ENCODE results near the gene ZNF473.

ZNF473 gene

DNA sequence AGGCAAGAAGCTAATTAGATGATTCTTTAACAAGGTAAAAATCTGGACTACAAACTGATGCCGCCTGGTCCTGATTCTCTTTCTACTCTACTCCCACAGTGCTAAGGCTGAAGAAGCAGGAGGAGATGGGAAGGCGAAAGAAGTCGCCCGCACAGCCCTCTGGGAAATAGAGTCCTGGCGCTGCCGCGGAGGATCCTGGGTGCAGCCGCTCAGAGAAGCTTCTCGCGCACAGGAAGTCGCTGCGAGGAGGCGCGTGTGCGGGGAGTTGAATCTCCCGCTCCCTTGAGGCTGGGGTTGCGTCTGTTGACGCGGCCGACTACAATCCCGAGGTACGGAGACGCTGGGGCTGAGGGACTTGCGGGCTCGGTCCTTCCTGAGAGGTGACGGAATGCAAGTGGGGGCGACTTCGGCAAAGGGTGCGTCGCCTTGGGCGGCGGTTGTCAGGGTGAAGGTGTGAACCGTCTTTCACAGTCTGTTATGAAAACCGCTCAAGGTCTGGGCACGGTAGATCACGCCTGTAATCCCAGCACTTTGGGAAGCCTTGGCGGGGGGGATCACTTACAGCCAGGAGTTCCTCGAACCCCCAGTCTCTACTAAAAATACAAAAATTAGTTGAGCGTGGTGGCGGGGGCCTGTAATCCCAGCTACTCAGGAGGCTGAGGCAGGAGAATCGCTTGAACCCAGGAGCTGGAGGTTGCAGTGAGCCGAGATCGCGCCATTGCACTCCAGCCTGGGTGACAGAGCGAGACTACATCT is at the start of gene ZNF473:
Gene ZNF473 (plus strand): TSS at position 212 of the 756 bp plus-strand sequence. CDS start 5,078 bp downstream, outside the sequence.
- DNase-seq (ENCODE audit: low spot score): peak; percentile 94

DNA sequence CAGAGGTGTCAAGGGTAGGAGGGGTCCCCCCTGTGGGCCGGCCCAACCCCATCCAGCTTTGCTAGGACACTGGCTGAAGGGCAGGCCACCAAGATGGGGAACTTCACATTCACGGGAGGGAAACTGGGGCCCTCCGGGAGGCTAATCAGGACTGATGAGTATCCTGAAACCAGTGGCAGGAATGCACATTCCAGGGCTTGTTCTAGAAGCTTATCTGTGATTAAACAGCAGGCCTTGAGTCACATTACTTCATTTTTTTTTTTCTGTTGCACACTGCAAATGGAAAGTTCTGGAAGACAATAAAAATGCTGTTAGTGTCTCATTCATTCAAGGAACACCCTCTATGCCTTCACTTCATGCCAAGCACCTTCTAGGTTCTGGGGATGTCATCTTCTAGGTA is 49.3 kb upstream of the ZNF473 start:
- DNase-seq (ENCODE audit: low spot score): no peak

DNA sequence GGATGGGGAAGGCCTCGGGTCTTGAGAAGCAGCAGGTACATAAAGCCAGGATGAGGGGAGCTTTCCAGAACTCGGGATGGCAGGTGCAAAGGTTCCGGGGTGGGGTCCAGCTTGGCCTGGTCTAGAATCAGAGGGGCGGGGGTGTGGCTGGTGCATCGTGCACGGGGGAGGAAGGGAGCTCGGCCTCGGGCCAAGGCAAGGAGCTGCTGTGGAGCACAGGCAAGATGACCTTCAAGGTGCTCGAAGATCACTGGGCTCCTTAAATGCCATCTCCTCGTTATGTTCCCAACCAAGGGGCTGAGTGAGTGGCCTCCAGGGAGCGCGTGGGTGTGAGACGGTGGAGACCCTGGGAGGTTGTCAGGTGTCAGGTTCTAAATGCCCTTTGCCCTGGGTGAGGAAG is 48.7 kb upstream of the ZNF473 start:
- no peak for DNase-seq (ENCODE audit: low spot score)

DNA sequence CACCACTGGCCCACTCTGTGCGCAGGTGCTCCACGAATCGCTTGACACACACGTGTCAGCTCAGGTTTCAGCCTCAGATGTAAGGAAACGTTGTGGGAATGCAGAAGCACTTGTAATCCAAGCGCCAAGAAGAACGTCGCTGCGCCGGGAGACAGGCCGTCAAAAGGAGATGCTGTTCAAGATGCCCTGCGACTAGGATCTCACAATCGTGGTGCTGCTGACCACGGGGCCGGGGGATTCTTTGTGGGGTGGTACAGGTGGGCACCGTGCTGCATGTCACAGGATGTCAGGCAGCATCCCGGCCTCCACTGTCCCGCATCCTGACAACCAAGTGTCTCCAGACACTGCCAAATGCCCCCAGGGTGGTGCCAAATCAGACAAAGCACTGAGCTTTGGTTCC is 47.9 kb upstream of the ZNF473 start:
- no peak for DNase-seq (ENCODE audit: low spot score)

DNA sequence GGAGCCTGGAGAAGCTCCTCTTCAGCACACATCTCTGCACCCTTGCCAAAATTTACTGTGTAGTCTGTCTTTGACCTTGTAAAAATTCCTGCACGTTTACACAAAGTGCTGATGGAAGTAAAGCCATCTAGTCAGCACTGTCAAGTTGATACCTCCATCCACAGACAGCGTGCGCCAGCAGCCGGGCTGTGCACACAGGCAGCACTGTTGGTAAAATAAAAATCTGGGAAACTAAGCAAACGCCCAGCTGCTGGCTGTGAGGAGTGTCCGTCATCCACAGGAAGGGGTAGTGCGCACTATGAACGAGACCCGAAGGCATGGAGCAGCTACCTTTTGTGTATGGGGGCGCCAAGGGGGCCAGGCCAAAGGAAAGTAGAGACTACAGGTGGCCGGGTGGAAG is 47.5 kb upstream of the ZNF473 start:
- no peak for DNase-seq (ENCODE audit: low spot score)

DNA sequence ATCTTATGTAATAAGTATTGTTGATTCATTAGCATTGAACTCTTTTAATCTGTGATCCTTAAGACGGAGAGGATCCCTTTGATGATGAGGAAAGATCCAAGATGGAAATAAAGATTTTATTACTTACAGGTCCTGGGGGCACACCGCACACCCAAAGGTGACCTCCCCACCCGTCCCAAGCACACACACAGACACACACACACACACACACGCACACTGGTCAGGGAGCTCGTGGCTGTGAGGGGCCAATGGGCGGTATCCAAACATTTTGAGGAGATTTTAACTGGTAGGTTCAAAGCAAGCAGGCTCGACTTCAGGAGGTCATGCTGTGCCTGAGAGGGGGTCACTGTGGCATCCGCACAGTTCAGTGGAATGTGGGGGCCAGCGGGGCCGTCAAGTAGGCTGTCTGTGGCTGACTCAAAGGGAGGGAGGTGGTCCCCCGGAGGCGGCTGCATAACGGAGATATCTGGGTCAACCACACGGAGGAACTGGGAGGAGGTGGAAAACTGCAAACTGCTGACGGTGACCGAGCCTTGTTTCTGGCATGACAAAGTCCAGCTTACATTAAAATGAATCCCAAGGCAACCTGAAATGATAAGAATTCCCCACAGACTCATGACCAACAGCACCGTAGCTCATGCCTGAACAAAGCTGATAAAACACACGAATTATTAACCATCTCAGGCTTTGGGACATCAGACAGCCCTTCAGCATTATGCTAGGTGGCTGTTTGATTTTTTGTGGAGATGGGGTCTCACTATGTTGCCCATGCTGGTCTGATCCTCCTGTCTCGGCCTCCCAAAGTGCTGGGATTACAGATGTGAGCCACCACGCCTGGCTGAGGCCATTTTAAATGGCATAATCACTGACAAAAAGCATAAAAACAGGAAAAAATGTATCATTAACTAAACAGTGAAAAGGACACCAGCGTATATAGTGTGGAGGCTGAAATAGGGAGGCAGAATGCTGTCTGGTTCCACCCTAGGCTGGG is 43.9 kb upstream of the ZNF473 start:
- no peak for DNase-seq (ENCODE audit: low spot score)

DNA sequence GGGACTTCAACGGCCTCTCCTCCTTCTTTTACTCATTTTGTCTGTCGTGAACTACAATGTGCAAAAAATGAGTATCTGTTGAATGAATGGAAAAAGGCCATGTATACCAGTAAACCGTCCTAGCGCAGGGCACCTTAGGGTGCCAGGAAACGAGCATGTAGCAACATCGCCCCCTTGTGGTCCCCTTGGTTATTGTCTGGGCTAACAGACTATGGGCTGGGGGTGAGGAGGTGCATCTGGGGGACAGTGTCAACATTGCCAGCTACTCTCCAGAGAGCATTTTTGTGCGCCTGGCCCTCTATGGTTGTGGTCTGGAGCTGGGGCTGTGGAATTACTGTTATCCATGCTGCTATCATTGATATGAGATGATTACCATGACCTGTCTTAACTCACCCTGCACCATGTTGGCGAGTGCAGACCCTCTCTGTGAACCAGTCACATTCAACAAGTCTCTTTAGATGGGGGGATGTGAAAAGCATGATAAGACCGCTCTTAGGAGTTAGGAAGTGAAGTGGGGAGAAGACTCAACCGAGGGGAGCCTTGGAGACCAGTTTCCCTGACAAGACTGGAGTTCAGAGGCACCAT is 42.1 kb upstream of the ZNF473 start:
- peak; percentile 41 for DNase-seq (ENCODE audit: low spot score)

DNA sequence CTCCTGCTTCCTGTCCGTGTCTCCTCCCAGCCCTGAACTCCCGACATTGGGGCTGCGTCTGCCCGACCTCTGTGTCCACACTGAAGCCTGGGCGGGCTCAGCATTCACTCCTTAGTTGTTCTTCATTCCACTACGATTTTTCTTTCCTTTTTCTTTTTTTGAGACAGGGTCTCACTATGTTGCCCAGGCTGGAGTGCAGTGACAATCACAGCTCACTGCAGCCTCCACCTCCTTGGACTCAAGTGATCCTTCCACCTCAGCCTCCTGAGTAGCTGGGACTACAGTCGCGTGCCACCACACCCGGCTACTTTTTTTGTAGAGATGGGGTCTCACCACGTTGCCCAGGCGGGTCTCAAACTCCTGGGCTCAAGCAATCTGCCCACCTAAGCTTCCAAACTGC is 41.3 kb upstream of the ZNF473 start:
- no peak for DNase-seq (ENCODE audit: low spot score)

DNA sequence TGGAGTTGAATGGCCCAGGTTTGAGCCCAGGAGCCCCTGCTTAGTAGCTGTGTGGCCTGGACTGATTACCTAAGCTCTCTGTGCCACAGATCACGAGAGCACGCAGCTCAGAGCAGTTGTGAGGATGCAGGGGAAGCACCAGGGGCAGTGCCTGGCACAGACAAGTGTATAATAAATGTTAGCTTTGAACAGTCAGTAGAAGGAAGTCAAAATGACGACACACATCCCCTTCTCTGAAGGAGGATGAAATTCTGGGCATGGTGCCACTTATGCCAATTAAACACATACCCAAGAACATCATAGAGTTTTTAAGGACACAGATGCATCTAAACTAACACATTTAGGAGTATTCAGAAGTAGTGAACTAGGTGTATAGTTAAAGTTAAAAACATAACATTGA is 39.9 kb upstream of the ZNF473 start:
- DNase-seq (ENCODE audit: low spot score): no peak

DNA sequence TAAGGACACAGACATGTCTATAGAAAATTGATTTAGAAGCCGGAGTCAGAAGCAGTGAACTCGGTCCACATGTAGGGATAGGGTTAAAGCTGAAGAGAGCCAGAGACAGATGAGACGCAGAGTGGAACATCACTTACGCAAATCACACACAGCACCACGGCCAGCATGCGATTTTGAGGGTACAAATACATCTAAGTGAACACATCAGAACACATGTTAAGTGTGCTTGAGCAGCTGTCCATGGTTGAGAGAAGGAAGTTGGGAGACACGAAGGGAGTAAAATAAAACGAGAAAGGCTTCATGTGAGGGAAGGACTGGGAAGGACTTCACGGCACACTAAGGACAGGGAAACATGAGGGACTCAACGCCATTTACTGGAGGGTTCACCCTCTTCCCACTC is 39.5 kb upstream of the ZNF473 start:
- no peak for DNase-seq (ENCODE audit: low spot score)

DNA sequence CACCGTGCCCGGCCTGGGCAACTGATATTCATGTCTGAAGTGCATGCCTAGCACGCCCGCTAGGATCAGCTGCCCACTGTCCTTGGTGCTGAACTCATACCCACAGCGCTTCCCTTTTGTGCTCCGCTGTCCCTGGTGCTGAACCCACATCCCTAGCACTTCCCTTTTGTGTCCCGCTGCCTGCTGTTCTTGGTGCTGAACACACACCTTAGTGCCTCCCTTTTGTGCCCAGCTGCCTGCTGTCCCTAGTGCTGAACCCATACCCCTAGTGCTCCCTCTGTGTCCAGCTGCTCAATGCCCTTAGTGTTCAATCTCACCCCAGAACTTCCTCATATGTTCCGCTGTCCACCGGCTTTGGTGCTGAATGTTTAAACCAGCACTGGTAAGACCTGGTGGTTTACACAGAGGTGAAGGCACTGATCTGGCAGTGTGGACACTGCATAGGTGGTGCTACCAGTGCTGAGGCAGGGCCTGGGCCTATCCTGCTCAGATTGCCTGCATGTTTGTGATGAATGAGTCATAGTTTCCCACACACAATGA is 38.6 kb upstream of the ZNF473 start:
- peak; percentile 84 for DNase-seq (ENCODE audit: low spot score)

DNA sequence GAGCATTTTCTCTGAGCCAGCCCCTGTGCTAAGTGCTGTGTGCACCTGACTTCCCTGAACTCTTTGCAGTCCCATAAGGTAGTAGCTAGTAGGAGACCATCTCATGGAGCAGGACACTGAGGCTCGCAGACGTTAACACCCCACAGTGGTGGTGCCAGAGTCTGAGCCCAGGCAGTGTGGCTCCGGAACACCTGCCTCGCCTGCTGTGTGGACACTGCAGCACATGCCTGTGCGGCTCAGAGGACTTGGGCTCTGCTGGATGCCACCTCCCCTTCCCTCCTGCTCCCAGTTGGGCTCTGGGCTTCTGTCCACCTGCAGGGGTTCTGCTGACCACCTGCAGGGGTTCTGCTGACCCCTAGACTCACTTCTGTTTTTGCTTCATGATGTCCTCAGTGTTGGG is 37.8 kb upstream of the ZNF473 start:
- no peak for DNase-seq (ENCODE audit: low spot score)

DNA sequence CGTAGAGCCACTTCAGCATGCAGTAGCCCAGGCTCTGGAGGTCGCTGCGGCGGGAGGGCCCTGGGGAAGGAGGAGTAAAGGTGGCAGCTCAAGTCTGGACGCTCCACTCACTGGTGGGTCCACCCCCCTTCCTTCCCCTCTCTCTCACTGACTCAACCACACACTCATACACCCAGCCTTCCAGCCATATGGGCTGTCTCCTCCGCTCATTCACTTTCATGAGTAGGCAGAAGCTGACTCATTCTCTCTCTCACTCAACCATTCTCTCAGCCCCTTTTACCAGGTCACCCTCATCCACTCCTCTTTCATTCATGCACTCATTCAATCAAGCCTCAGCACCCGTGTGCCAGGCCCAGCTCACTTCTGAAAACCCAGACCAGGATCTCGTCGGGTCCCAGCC is 37.4 kb upstream of the ZNF473 start:
- DNase-seq (ENCODE audit: low spot score): no peak

DNA sequence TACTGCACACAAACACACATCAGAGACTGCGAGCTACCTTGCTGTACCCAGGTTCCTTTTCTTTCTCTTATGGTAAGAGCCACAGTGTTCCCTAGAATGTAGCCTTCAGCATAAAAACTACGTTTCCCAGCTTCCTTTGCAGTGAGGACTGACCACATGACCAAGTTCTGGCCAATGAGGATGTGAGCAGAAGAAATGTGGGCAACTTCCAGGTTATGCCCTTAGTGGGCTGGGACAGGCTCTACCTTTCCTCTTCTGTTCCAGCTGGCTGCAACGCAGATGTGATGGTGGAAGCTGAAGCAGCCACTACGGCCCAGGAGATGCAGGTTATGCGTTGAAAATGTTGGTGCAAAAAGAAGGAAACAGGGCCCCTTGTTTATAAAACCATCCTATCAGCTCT is 28.1 kb upstream of the ZNF473 start:
- no peak for DNase-seq (ENCODE audit: low spot score)

DNA sequence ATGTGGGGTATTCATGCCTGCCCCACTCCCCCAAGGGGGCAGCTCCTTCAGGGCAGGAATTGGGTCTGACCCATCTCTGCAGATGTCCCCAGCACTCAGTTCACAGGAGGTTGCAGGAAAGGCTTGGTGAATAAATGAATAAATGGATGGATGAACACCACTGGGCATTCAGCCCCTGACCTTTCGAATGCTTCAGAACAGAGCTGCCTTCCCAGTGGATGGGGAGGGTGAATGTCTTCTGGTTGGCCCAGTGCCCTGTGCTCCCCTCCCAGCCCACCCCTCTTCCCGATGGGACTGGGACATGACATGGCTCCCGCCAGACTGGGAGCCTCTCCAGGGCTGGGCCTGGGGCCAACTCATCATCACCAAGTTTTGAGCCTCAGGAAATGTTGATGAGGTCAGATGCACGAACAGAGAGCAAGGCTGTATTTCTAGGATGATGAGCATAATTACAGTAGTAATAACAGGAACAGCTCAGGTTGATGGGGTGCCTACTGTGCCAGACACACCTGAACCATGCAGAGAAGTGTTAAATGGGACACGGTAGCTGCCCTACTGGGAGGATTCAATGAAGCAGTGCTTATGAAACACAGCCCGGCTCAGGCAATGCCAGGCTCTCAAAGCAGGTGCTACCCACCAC is 26.3 kb upstream of the ZNF473 start:
- no peak for DNase-seq (ENCODE audit: low spot score)

DNA sequence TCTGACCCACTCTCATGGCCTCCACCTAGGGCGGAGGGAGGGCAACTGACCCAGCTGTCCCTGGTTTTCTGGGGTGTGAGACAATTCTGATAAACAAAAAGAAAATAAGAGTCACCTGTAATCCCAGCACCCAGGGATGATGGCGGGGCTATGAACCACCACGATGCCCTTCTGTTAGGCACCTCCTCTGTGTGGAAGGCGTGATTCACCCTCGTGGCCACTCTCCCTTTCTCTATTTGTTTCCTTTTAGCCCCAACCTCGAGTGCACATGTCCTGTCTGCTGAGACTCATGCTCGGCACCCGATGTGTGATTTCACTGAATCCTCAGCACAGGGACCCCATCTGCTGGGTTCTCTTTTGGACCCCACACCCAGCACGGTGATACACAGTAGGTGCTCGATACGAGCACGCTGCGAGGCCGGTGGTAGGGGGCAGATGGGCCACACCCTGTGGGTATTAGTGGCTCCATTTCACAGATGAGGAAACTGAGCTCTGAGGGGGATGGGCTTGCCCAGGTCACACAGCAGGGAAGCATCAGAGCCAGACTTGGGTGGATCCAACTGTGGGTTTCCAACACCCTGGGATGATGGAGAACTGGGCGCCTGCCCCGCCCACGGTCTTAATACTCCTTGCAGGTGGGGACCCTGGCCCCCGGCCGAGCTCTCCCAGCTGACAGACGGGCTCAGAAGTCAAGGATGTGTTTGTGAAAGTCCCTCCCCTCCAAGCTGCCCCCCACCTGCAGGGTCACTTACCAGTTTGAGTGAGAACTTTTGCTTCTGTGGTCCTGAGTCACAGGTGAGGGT is 25.6 kb upstream of the ZNF473 start:
- DNase-seq (ENCODE audit: low spot score): no peak

DNA sequence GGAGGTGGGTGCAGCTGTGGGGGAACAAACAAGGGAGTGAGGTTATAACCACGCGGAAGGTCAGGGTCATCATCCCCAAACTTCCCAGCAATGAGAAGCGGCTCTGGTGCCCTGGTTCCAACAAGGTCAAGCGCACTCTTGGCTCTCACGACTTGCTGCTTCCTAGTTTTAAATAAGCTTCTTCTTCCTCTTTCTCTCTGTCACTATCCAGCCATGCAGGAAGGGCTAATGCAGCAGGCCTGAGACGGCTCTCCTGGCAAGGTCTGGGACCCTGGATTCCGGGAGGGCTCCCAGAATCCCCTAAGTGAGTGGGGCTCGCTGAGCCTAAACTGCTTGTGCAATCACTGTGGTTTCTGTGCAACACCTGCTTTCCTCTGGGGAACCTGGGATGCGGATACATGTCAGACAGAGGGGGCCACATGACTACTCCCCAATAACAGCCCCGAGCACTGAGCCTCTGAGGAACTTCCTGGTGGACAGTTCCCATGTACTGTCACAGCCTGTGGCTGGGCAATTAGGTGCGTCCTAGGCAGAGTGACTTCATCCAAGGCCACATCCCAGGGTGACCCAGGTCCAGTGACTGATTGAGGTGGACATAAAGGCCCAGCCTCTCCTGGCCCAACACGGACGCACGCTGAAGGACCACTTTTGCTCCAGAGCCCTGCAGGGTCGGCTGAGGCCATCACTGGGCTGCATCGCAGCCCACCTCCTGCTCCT is 24.8 kb upstream of the ZNF473 start:
- DNase-seq (ENCODE audit: low spot score): no peak

DNA sequence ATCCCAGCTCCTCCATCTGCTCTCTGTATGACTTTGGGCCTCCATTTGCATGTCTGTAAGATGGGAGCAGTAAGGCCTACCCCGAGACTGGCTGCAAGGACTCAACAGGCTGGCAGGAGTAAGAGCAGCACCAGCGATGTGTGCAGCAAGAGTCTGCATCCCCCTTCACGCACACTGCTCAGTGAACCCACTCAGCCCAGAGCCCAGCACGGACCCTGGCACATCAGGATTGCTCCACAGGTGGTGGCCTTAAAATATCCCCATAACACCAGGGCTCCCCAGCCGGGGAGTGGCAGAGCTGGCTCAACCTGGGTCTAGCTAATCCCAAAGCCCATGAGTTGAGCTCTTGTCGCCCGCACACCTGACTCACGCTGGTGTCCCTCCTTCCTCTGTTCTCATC is 24.0 kb upstream of the ZNF473 start:
- DNase-seq (ENCODE audit: low spot score): no peak

DNA sequence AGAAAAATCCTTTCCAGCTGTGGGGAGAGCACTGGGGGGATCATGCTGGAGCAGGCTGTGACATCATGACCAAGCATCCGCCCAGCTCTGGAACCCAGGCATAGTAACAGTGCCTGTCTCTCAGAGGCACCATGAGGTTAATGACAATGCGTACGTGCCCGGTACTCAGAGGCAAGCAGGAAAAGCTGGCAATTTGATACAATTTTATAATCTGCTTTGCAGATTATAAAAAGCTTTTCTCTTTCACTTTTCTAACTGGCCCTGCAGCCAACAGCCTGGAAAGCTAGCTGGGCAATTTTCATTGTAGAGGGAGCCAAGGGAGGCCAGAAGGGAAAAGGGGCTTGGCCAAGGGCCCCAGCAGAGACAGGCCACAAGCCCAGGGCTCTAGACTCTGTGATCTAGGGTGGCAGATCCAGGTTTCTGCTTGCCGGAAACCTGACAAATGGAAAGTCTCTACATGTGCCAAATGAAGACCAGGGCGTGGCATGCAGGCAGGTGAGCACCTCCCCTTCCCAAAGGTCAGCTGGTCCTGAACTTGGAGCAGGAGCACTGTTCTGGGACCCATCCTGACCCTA is 23.3 kb upstream of the ZNF473 start:
- no peak for DNase-seq (ENCODE audit: low spot score)

DNA sequence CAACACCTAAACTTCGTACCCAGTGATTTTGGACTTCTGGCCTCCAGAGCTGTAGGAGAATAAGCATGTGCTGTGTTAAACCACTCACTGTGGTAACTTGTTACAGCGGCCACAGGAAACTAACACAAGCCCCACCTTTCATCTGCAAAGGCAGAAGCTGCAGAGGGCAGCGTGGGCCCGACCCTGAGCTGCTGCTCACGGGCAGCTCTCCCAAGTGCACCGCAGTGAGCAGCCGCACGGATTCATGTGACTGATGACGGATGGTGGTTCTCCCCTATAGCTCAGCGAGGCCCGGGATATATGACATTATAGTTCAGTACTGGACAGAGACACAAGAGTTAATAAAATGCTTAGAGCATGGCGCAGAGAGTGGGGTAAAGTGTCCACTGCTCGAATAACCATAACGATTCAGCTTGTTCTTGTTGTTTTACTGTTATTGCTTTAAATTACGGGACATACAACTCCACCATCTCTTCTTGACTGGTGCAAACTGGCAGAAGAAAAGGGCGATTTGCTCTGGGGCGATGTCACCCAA is 22.5 kb upstream of the ZNF473 start:
- no peak for DNase-seq (ENCODE audit: low spot score)

Measured in LoVo (cell line).